Ovary (tissue), 3 donors: ENCODE data around the gene ERFE.

Experiments used
- EP300 ChIP-seq: sonication (generic); formaldehyde crosslinking; IDR thresholded peaks from one replicate; pipeline ENCODE4 v1.6.1; 2017; ENCODE audit warnings: antibody characterized with exemption
- POLR2A ChIP-seq: fragments of 450-650 bp; IDR thresholded peaks from one replicate; pipeline ENCODE4 v1.6.1; 2017; ENCODE audit warnings: antibody characterized with exemption, mild to moderate bottlenecking, moderate library complexity
- TF ChIP-seq, protein P1 (sequence below), 3 donors: fragments of 450-650 bp in 2 of 3; fragments of 200-600 bp in 1 of 3; IDR thresholded peaks; one replicate each; pipeline versions ENCODE4 v1.5.1 to v1.8.0; 2016 to 2022; ENCODE audit warnings: antibody characterized with exemption in 3 of 3, mild to moderate bottlenecking in 1 of 3
- donor health status: DM: no; HTN: no; CAD: no.

GRCh38 chr2:238130696-238131628, 27.8 kb upstream of the ERFE start:
- TF ChIP-seq, protein P1, sequence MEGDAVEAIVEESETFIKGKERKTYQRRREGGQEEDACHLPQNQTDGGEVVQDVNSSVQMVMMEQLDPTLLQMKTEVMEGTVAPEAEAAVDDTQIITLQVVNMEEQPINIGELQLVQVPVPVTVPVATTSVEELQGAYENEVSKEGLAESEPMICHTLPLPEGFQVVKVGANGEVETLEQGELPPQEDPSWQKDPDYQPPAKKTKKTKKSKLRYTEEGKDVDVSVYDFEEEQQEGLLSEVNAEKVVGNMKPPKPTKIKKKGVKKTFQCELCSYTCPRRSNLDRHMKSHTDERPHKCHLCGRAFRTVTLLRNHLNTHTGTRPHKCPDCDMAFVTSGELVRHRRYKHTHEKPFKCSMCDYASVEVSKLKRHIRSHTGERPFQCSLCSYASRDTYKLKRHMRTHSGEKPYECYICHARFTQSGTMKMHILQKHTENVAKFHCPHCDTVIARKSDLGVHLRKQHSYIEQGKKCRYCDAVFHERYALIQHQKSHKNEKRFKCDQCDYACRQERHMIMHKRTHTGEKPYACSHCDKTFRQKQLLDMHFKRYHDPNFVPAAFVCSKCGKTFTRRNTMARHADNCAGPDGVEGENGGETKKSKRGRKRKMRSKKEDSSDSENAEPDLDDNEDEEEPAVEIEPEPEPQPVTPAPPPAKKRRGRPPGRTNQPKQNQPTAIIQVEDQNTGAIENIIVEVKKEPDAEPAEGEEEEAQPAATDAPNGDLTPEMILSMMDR (IDR thresholded peaks at IDR 0.05): no peak
- TF ChIP-seq POLR2A (no peak), EP300 (no peak)
